ENCODE data around the gene DYNC1H1.
A peak's percentile ranks its signal among the peaks of the same experiment; 100 is the strongest.

DYNC1H1 gene

GRCh38 chr14:102094101-102094500 is 129.7 kb downstream of the DYNC1H1 start:
- H3K4me3 ChIP-seq (ENCODE audit: low read length): no peak overlapping the region
- TF ChIP-seq, protein P1, sequence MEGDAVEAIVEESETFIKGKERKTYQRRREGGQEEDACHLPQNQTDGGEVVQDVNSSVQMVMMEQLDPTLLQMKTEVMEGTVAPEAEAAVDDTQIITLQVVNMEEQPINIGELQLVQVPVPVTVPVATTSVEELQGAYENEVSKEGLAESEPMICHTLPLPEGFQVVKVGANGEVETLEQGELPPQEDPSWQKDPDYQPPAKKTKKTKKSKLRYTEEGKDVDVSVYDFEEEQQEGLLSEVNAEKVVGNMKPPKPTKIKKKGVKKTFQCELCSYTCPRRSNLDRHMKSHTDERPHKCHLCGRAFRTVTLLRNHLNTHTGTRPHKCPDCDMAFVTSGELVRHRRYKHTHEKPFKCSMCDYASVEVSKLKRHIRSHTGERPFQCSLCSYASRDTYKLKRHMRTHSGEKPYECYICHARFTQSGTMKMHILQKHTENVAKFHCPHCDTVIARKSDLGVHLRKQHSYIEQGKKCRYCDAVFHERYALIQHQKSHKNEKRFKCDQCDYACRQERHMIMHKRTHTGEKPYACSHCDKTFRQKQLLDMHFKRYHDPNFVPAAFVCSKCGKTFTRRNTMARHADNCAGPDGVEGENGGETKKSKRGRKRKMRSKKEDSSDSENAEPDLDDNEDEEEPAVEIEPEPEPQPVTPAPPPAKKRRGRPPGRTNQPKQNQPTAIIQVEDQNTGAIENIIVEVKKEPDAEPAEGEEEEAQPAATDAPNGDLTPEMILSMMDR (IDR thresholded peaks at IDR 0.05; ENCODE audit: insufficient read depth, low read depth, low read length, missing control alignments): peak; percentile 12
- peak; percentile 61 for DNase-seq (ENCODE audit: low read depth)

- DNase-seq (ENCODE audit: low read depth): peak; percentile 38
- TF ChIP-seq, protein P1 (IDR thresholded peaks at IDR 0.05; ENCODE audit: insufficient read depth, low read depth, low read length, missing control alignments): no peak
- no peak overlapping the region for H3K4me3 ChIP-seq (ENCODE audit: low read length)
Observed at GRCh38 chr14:102095231-102095870, 131.0 kb downstream of the DYNC1H1 start.

DNA sequence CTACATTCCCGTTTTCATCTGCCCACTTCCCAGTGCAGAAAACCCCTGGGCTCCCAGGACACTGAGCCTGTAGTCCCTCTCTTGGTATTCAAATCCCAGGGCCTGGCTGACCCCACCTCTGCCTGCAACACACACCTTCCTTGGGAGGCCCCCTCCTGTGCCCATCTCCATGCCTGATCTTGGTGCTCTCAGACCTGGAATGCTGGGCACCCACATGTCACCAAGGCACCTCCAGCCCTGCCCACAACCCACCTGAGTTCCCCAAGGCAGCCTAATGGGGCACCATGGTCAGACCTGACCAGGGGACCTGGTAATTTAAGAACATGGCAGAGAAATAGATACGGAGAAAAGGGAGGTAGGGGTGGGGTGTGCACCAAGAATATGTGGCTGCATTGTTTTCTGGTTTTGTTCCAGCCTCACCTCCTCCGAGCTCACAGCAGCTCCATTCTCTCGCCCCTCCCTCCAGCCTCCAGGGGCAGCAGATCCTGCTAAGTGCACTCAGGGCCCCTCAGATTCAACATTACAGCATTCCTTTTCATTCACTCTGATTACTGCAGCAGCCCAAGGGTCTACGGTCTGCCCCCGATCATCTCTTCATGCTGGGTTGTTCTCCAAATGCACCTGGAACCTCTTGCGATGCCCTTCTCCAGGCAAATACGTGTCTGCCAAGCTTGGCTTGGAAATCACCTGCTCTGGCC is 131.6 kb downstream of the DYNC1H1 start:
- DNase-seq (ENCODE audit: low read depth): no peak
- TF ChIP-seq, protein P1 (IDR thresholded peaks at IDR 0.05; ENCODE audit: insufficient read depth, low read depth, low read length, missing control alignments): no peak
- H3K4me3 ChIP-seq (ENCODE audit: low read length): no peak overlapping the region

DNA sequence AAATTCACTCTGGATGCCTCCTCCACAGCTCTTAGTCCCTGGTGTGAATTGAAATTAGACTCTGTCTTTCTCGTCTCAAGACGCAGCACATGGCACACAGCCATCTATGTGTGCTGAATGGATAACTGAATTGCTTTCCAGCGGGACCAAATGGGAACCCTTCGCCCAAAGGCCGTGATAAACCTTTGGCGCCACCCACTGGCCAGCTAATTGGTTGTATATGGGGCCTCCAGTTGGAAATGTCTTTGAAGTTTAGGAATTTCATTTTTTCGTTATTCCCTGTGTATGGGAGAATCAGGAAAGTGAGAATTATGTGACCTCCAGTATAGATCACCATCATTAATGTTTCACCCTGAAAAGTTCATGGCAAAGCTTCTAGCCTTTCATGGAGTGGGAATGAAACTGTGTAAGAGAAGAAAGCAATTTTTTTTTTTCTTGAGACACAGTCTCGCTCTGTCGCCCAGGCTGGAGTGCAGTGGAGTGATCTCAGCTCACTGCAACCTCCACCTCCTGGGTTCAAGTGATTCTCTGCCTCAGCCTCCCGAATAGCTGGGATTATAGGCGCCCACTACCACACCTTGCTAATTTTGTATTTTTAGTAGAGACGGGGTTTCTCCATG is 132.3 kb downstream of the DYNC1H1 start:
- peak; percentile 76 for DNase-seq (ENCODE audit: low read depth)
- TF ChIP-seq, protein P1 (IDR thresholded peaks at IDR 0.05; ENCODE audit: insufficient read depth, low read depth, low read length, missing control alignments): peak; percentile 78
- no peak overlapping the region for H3K4me3 ChIP-seq (ENCODE audit: low read length)

- DNase-seq (ENCODE audit: low read depth): peak; percentile 33
- TF ChIP-seq, protein P1 (IDR thresholded peaks at IDR 0.05; ENCODE audit: insufficient read depth, low read depth, low read length, missing control alignments): no peak
Observed at GRCh38 chr14:102097441-102098135, 133.2 kb downstream of the DYNC1H1 start.

GRCh38 chr14:102103062-102103695 is 138.8 kb downstream of the DYNC1H1 start:
- H3K4me3 ChIP-seq (ENCODE audit: low read length): no peak overlapping the region
- TF ChIP-seq, protein P1 (IDR thresholded peaks at IDR 0.05; ENCODE audit: insufficient read depth, low read depth, low read length, missing control alignments): no peak
- DNase-seq (ENCODE audit: low read depth): no peak

More at GRCh38 chr14:102097441-102098135, 133.2 kb downstream of the DYNC1H1 start:
- H3K4me3 ChIP-seq (ENCODE audit: low read length): no peak overlapping the region
